CD4-positive, alpha-beta T cell treated with Interleukin-4 for 4 hours (primary cell): ENCODE measurements around the gene FAT1.

Experiments used
- DNase-seq: peaks from one replicate; pipeline ENCODE4 v3.0.0-alpha.2; 2020

FAT1 gene

GRCh38 chr4:186647821-186648220, 75.8 kb downstream of the FAT1 start:
- no peak for DNase-seq

- DNase-seq, result no peak
Observed at GRCh38 chr4:186644737-186645261, 78.9 kb downstream of the FAT1 start.

GRCh38 chr4:186644311-186644638, 79.4 kb downstream of the FAT1 start:
- no peak for DNase-seq

DNA sequence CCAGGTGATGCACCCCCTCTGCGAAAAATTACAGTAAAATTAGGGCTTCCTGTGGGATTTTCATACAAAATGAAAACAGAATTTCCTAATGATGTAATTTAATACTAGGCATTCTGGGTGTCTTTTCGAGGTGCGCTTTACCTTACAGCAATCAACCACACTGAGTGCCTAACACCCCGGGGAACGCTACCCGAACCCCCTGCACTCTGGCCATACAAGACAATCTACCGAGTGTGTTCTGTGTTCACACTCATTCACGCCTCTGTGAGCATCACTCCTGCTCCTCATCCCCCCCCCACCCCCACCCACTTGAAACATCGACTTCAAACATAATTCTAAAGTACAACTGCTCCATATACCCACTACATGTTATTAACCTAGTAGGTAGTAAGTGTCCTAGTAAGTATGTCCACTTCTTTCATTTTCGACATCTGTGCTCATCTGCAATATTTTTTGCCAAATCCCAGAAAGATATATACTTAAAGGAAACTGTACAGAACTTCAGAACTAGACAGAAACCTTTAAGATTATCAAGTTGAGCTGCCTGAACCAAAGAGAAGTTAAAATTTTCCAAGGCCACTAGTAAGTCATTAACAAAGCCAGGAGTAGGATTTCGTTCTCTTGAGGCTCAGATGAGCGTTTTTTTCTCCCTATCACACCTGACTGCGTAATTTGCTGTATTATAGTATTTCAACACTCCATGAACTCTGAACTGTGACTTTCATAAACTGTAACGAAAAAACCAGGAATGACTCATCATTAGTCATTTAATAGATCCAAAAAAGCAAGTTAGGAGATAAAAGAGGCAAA, 80.0 kb downstream of the FAT1 start:
- DNase-seq, result no peak

- no peak for DNase-seq
Observed at GRCh38 chr4:186642998-186643397, 80.7 kb downstream of the FAT1 start.

- no peak for DNase-seq
Observed at GRCh38 chr4:186642530-186642929, 81.1 kb downstream of the FAT1 start.

DNA sequence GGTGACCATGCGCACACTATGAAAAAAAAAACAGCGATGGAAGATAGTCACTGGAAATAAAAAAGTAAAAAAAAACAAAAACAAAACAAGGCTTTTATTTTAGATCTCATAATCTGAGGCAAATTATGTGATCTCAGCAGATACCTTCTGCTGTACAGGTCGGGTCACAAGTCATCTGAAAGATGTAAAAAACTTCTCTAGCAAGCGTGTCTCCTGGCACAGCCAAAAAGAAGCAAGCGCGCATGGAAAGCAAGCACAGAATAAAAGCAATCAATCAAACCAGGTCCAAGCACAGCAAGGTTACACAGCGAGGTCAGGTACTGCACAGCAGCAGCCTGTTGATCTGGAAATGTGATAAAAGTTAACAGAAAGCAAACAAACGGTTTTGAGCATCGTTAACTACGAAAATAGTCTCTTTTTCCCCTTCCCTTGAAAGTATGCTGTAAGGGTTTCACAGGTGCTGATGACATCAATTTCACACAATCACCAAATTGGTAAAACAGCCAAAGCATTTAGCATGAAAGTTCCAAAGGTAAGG, 89.0 kb downstream of the FAT1 start:
- no peak for DNase-seq

DNA sequence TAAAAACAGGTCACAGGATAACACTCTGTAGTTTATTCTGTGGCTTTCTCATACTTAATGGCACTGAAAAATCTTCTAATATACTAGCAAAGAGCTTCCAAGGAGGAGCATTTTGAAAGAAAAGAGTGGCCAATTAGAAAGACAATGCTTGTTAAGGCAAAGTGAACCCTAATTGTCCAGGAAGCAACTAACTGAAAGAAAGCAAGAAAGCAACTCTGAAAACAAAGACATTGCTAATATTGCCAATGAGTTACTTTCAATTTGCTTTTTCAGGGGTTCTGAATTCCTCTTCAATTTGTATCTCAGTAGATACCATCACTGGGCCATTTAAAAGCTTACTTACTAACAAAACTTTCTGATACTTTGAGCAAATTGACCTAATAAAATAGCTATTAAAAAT, 89.8 kb downstream of the FAT1 start:
- DNase-seq, result no peak

- no peak for DNase-seq
Observed at GRCh38 chr4:186630128-186630527, 93.5 kb downstream of the FAT1 start.

DNA sequence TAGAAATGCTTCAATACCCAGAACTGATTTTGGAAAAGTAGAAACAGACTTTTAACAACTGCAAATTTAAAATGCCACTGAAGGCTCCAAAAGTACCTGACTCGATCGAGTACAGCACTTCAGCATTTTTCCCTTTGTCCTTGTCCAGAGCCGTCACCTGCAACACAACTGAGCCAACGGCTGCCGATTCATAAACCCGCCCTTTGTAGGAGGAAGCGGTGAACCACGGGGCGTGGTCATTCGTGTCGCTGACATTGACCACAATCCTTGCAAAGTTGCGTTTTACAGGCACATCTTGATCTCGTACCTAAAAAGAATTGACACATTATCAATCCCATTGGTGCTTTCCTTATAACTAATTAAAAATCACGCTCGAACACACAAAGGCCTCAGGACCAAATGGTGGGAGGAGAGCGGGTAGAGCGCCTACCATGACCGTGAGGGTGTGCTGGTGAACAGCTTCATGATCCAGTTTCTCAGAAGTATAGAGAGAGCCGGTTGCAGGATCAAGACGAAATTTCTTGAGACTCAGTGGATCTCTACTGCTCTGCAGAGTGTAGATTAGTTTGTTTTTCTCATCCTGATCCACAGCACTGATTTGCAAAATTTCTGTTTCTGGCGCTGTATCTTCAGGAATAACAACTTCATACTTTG, 95.5 kb downstream of the FAT1 start:
- DNase-seq, result no peak

DNA sequence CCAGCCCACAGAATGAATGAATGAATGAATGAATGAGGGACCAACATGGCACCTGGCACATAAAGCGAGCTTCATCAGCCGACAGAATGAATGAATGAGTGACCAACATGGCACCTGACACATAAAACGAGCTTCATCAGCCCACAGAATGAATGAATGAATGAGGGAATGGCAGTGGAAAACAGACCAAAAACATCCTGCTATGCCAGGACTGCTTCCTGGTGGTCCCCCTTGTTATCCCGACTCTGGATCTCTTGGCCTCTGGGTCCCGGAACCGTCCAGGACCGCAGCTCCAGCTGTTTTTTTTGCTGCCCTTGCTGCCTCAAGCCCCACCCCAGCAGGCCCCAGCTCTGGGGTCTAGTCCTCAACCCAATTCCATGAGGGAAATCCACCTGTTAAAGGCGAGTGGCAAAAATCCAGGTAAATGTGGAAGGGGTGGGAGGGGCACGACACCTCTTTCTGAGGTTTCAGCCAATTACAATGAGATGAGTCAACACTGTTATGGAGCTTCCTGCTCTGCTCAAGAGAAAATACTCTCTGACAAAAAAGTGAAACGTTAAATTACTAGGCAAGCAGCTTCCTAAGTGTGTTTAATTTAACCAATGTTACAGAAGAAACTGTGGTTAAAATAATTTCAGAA, 96.3 kb downstream of the FAT1 start:
- no peak for DNase-seq

- no peak for DNase-seq
Observed at GRCh38 chr4:186624951-186625350, 98.7 kb downstream of the FAT1 start.

GRCh38 chr4:186623546-186623945, 100.1 kb downstream of the FAT1 start:
- DNase-seq, result no peak

GRCh38 chr4:186622788-186623464, 100.7 kb downstream of the FAT1 start:
- DNase-seq, result no peak

DNA sequence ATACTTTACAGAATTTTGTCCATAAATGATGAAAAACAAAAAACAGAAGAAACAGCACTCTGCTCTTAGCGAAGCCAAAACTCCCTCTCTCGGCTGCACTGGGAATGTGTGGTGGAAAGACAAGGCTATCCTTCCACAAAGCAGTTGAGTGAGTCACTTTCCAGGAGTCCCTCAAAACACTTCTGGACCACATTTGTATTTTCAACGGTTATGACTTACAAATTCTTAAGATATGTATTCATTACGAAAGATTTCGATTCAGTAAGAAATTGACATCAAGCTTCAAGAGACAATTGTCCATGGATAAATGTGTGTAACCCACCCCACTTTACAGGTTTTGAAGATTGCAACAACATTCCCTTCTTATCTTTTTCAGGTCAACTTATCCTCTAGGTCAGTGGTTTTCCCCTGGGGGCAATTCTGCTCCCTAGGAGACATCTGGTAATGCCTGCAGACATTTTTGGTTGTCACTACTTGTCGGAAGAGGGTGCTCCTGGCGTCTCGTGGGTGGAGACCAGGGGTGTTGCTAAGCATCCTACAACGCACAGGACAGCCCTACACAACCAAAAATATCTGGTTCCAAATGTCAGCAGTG, 101.6 kb downstream of the FAT1 start:
- DNase-seq, result no peak

- DNase-seq, result no peak
Observed at GRCh38 chr4:186619088-186619487, 104.6 kb downstream of the FAT1 start.

GRCh38 chr4:186617921-186618320, 105.7 kb downstream of the FAT1 start:
- no peak for DNase-seq

GRCh38 chr4:186607490-186607889, 116.2 kb downstream of the FAT1 start:
- DNase-seq, result no peak

DNA sequence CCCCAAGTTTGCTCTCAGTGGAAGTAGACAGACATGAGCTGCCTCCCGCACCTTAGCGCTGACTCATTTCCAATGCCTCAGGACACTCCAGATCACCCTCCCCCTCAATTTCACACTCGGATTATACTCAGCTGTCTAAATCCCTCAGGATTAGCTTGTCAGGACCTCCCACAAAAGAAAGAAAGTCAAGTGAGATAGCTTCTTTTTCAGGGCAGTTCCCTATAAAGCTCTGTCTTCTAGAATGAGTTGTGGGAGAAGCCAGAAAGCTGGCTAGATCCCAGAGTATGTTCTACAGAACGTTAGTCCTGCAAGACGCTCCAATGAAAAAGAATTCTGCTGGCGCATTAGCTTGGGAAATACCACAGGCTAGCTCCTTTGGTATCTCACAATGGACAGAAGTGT, 117.1 kb downstream of the FAT1 start:
- DNase-seq, result no peak

- no peak for DNase-seq
Observed at GRCh38 chr4:186605261-186605865, 118.3 kb downstream of the FAT1 start.

- DNase-seq, result no peak
Observed at GRCh38 chr4:186604124-186604807, 119.4 kb downstream of the FAT1 start.

- no peak for DNase-seq
Observed at GRCh38 chr4:186602978-186603377, 120.7 kb downstream of the FAT1 start.
